Activated naive CD4-positive, alpha-beta T cell treated with anti-CD3 and anti-CD28 coated beads, Interleukin-2, amount 50 U/mL, for 72 hours (primary cell): ENCODE measurements around the gene CIZ1. TPM values are rescaled to one million over a fixed set of nuclear protein-coding genes. Genes with fewer than 3 reads are reported as not detected.
A peak's percentile ranks its signal among the peaks of the same experiment; 100 is the strongest.
"Not testable (repeated sequence)": the region's sequence is repeated elsewhere in the genome, so short reads cannot be mapped to it uniquely, and the experiment has no call there.

Experiments used
- ATAC-seq, 2 donors: fragments of 150-1000 bp; cut with Tn5 transposase; 2 replicates each; pipeline ENCODE4 v1.10.0; 2021; ENCODE audit warnings: mild to moderate bottlenecking in 2 of 2, moderate library complexity in 2 of 2
- DNase-seq, 2 donors: peaks; one replicate each; pipeline ENCODE4 v3.0.0; 2021 to 2022; ENCODE audit warnings: low spot score in 2 of 2
- H3K27ac Mint-ChIP-seq, 2 donors: one replicate each; pipeline ENCODE4 v1.8.0; 2022; ENCODE audit warnings: mild to moderate bottlenecking in 2 of 2, mixed read lengths in 2 of 2
- H3K36me3 Mint-ChIP-seq, 2 donors: one replicate each; pipeline ENCODE4 v1.8.0; 2022; ENCODE audit warnings: mixed read lengths in 2 of 2
- H3K9me3 Mint-ChIP-seq, 2 donors: one replicate each; pipeline ENCODE4 v1.8.0; 2022; ENCODE audit warnings: mixed read lengths in 2 of 2
- total RNA-seq, 2 donors: library from RNA; stranded (reverse); gene quantifications; one replicate each; pipeline ENCODE4 v1.2.3, GENCODE V29; 2022

CIZ1 gene
- 100 to 1,000 TPM in 1 of 2 donors, 10 to 100 TPM in 1; 60.1 to 111 TPM for total RNA-seq

- H3K36me3 Mint-ChIP-seq, result peaks cover 5 to 8% of the 10 kb centered on the region in 2 donors
- H3K27ac Mint-ChIP-seq, result peak within 1 kb of the TSS; percentile 95 to 98
- peak; percentile 77 to 81 for DNase-seq
- H3K9me3 Mint-ChIP-seq, result no peaks in the 10 kb centered on the region
- ATAC-seq, result peak; percentile 87 to 94
These were observed at the start of gene CIZ1 for GRCh38 chr9:128191406-128192046. Gene CIZ1, minus strand, starts transcription at chr9:128191572. Its CDS starts 715 bp downstream, at chr9:128190857.

- Mint-ChIP-seq H3K36me3 (no peaks in the 10 kb centered on the region), H3K27ac (peak overlapping the region in 1 of 2 donors; percentile 20), H3K9me3 (no peaks in the 10 kb centered on the region)
- DNase-seq, result no peak
- no peak for ATAC-seq
These were observed 42.5 kb upstream of the CIZ1 start for GRCh38 chr9:128233817-128234406.

- no peaks in the 10 kb centered on the region for H3K36me3 Mint-ChIP-seq
- DNase-seq, result no peak
- no peaks in the 10 kb centered on the region for H3K9me3 Mint-ChIP-seq
- H3K27ac Mint-ChIP-seq, result no peak overlapping the region
- ATAC-seq, result no peak
These were observed 41.4 kb upstream of the CIZ1 start for GRCh38 chr9:128232528-128233428.

DNA sequence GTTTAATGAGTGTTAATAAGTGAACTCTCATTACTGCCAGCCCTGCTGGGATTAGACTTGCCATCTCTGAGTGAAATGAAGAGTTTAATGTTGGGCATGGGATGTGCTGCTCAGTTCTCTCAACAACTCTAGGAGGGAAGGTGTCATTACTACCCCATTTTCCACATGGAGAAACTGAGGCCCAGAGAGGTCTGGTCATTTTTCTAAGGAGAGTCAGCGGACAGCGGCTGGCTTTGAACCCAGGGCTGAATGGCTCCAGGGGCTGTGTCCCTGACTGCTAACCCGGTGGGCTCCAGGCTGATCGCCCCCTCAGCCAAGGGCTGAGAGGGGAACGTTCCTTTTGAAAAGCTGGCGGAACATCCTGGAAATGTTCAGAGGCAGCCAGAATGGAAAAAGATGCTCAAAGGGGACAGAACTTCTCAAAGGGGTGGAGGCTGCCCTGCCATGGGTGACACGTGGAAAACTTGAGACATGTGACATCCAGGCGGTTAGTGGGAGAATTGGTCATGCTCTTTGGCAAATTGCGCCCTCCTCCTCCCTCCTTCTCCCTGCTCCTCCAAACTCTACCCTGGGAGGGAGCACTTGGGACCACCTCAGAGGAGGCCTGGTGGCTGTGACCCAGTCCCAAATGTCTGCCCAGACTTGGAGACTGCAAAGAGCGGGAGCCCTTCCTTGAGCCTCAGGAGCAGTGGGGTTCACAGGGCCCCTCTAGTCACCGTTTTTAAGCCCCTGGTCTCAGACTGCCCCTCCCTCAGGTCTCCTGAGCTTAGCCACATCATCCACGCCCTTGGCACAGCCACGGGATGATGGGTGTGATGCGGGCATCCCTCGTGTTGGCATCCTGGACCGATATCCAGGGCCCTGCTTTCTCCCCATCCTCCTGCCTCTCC is 40.5 kb upstream of the CIZ1 start:
- H3K27ac Mint-ChIP-seq, result no peak overlapping the region
- DNase-seq, result no peak
- H3K9me3 Mint-ChIP-seq, result no peaks in the 10 kb centered on the region
- H3K36me3 Mint-ChIP-seq, result no peaks in the 10 kb centered on the region
- peak; percentile 13 to 31 for ATAC-seq

DNA sequence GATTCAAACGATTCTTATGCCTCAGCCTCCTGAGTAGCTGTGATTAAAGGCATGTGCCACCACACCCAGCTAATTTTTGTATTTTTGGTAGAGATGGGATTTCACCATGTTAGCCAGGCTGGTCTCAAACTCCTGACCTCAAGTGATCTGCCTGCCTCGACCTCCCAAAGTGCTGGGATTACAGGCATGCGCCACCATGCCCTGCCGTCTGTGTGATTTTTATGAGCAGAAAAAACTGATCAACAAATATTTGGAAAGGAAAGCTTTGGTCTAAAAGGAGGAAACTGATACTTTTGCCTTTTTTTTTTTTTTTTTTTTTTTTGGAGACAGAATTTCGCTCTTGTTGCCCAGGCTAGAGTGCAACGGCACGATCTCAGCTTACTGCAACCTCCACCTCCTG is 39.5 kb upstream of the CIZ1 start:
- not testable (repeated sequence) for H3K27ac Mint-ChIP-seq, DNase-seq, ATAC-seq, H3K9me3 Mint-ChIP-seq, H3K36me3 Mint-ChIP-seq

DNA sequence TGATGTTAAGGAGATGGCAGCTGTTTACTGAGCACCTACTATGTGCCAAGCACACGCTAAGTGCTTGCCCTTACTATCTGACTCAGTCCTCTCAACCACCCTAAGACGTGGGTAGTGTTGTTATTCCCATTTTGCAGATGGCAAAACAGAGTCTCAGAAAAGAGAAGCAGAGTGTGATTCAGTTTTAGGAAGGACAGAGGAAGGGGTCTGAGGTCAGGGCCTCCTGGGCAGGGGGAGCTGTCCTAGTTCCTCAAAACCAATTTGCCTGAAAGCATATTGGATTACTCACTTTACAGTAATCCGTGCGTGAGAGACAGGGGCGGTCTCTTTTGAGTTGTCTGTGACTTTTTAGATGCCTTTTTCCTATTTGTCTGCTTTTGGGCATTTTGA is 35.0 kb upstream of the CIZ1 start:
- no peak for ATAC-seq
- H3K27ac Mint-ChIP-seq, result no peak overlapping the region
- H3K9me3 Mint-ChIP-seq, result no peaks in the 10 kb centered on the region
- DNase-seq, result no peak
- H3K36me3 Mint-ChIP-seq, result no peaks in the 10 kb centered on the region

- ATAC-seq, result no peak
These were observed 34.5 kb upstream of the CIZ1 start for GRCh38 chr9:128225770-128226411.

GRCh38 chr9:128224877-128225276 is 33.5 kb upstream of the CIZ1 start:
- no peak for DNase-seq
- no peak for ATAC-seq
- Mint-ChIP-seq H3K9me3 (no peaks in the 10 kb centered on the region), H3K36me3 (no peaks in the 10 kb centered on the region), H3K27ac (no peak overlapping the region)

More at GRCh38 chr9:128225770-128226411, 34.5 kb upstream of the CIZ1 start:
- no peaks in the 10 kb centered on the region for H3K9me3 Mint-ChIP-seq
- H3K27ac Mint-ChIP-seq, result no peak overlapping the region
- no peak for DNase-seq
- no peaks in the 10 kb centered on the region for H3K36me3 Mint-ChIP-seq

GRCh38 chr9:128222880-128223670 is 31.7 kb upstream of the CIZ1 start:
- no peak for ATAC-seq
- no peaks in the 10 kb centered on the region for H3K36me3 Mint-ChIP-seq

DNA sequence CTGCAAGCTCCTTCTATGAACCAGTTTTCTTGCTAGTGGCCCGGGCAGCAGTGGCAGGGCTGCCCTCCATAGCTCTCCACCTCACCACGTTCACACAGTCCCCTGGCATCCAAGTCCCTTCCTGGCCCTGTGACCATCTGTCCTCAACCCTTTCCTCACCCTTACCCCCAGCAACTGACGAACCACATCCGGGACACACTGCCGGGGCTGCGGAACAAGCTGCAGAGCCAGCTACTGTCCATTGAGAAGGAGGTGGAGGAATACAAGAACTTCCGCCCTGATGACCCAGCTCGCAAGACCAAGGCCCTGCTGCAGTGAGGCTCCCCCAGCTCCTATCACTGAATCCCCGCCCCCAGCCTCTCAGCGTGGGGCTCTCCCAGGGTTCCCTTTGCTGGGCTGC is 30.7 kb upstream of the CIZ1 start:
- no peak overlapping the region for H3K27ac Mint-ChIP-seq
- H3K36me3 Mint-ChIP-seq, result no peaks in the 10 kb centered on the region
- ATAC-seq (no peak), DNase-seq (no peak)
- no peaks in the 10 kb centered on the region for H3K9me3 Mint-ChIP-seq

More at GRCh38 chr9:128222880-128223670, 31.7 kb upstream of the CIZ1 start:
- no peak for DNase-seq
- no peak overlapping the region for H3K27ac Mint-ChIP-seq
- H3K9me3 Mint-ChIP-seq, result no peaks in the 10 kb centered on the region

DNA sequence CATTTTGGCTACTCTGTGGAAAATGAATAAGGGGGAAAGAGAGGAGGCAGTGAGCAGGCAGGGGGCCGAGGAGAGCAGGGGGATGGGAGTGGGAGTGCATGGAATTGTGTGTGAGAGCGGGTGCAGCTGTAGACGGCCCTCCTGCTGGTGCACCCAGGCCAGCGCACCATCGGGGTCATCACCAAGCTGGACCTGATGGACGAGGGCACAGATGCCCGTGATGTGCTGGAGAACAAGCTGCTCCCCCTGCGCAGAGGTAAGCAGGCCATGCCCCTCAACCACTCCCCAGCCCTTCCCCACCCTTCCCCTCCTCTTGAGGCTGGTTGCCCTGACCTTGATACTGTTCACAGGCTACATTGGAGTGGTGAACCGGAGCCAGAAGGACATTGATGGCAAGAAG is 28.5 kb upstream of the CIZ1 start:
- no peaks in the 10 kb centered on the region for H3K36me3 Mint-ChIP-seq
- no peak overlapping the region for H3K27ac Mint-ChIP-seq
- no peaks in the 10 kb centered on the region for H3K9me3 Mint-ChIP-seq
- no peak for DNase-seq
- ATAC-seq, result no peak

GRCh38 chr9:128218518-128219389 is 27.4 kb upstream of the CIZ1 start:
- H3K27ac Mint-ChIP-seq, result peak overlapping the region in 1 of 2 donors; percentile 72
- peak; percentile 92 to 94 for DNase-seq
- no peaks in the 10 kb centered on the region for H3K9me3 Mint-ChIP-seq
- peak; percentile 98 to 99 for ATAC-seq
- no peaks in the 10 kb centered on the region for H3K36me3 Mint-ChIP-seq

- DNase-seq, result no peak
- no peak for ATAC-seq
- Mint-ChIP-seq H3K36me3 (no peaks in the 10 kb centered on the region), H3K27ac (peak overlapping the region in 1 of 2 donors; percentile 72), H3K9me3 (no peaks in the 10 kb centered on the region)
These were observed 26.8 kb upstream of the CIZ1 start for GRCh38 chr9:128218172-128218517.

DNA sequence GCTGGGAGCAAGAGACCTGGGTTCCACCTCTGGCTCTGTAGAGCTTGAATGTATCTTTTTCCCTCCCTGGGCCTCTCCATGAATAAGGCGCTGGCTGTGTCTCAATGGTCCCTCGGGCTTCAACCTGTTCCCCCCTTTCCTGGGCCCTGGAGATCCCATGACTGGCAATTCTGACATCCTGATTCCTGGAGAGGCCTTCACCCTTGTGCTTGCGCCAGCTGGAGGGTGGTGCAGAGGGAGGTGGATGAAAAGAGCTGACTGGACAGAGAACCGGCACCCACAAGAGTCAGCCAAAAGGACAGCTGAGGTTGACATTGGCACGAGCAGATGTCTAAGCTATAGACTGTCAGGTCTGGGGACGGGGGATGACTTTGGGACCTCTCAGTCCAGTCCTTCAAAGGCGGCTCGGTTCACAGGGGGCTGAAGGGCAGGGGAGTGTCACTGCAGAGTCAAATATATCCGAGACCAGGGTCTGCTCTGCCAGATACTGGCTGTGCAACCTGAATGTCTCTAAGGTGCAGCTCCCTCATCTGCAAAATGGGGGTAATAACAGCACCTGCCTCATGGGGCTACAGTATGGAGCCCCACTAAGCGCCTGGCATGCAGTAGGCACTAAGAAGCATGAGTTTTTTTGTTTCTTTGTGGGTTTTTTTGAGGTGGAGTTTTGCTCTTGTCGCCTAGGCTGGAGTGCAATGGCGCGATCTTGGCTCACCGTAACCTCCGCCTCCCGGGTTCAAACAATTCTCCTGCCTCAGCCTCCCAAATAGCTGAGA is 25.6 kb upstream of the CIZ1 start:
- no peak for ATAC-seq
- DNase-seq, result no peak
- no peaks in the 10 kb centered on the region for H3K36me3 Mint-ChIP-seq

More for the DNA sequence above, 25.6 kb upstream of the CIZ1 start:
- Mint-ChIP-seq H3K27ac (no peak overlapping the region), H3K9me3 (no peaks in the 10 kb centered on the region)
